ENCODE data around the gene SPATA22. TPM values are rescaled to one million over a fixed set of nuclear protein-coding genes. Genes with fewer than 3 reads are reported as not detected.
"Not testable (repeated sequence)": the region's sequence is repeated elsewhere in the genome, so short reads cannot be mapped to it uniquely, and the experiment has no call there.

Gene SPATA22
- polyA plus RNA-seq, 6 donors from 2014 or later, result not detected

- Mint-ChIP-seq H3K36me3 (no peaks in the 10 kb centered on the region), H3K27me3 (peaks cover 2 to 12% (median 7%) of the 10 kb centered on the region in 3 donors), H3K4me1 (no peaks in the 10 kb centered on the region), H3K4me3 (no peak overlapping the region), H3K9me3 (peaks cover 0 to 2% (median 0%) of the 10 kb centered on the region in 7 donors), H3K27ac (peak overlapping the region in 1 of 6 donors; percentile 1)
- ATAC-seq (ENCODE audit: low read depth in 2 of 2) (no peak), DNase-seq (no peak)
Measured at GRCh38 chr17:3447625-3448024, 24.0 kb downstream of the SPATA22 start.

- H3K36me3 Mint-ChIP-seq, result no peaks in the 10 kb centered on the region
- no peak overlapping the region for H3K27ac Mint-ChIP-seq
- no peaks in the 10 kb centered on the region for H3K4me1 Mint-ChIP-seq
- H3K27me3 Mint-ChIP-seq, result peaks cover 23 to 43% (median 29%) of the 10 kb centered on the region in 3 donors
- DNase-seq (no peak), ATAC-seq (ENCODE audit: low read depth in 2 of 2) (no peak)
- no peaks in the 10 kb centered on the region for H3K9me3 Mint-ChIP-seq
- no peak overlapping the region for H3K4me3 Mint-ChIP-seq
Measured at GRCh38 chr17:3440451-3440850, 31.2 kb downstream of the SPATA22 start.

- no peak overlapping the region for H3K4me3 Mint-ChIP-seq
- no peak overlapping the region for H3K27ac Mint-ChIP-seq
- no peak for ATAC-seq (ENCODE audit: low read depth in 2 of 2)
- H3K4me1 Mint-ChIP-seq, result peaks cover 0 to 1% (median under 1%) of the 10 kb centered on the region in 3 donors
- no peak for DNase-seq
- peaks cover 0 to 2% (median under 1%) of the 10 kb centered on the region in 7 donors for H3K9me3 Mint-ChIP-seq
- peaks cover 27 to 49% (median 37%) of the 10 kb centered on the region in 3 donors for H3K27me3 Mint-ChIP-seq
- H3K36me3 Mint-ChIP-seq, result no peaks in the 10 kb centered on the region
Measured at GRCh38 chr17:3438368-3438767, 33.3 kb downstream of the SPATA22 start.

- Mint-ChIP-seq H3K27ac (no peak within 1 kb of the TSS), H3K4me3 (no peak within 1 kb of the TSS), H3K27me3 (peaks cover 25 to 60% (median 60%) of the 10 kb centered on the region in 3 donors), H3K9me3 (peaks cover 5 to 26% (median 14%) of the 10 kb centered on the region in 7 donors), H3K4me1 (peaks cover 0 to 6% (median 3%) of the 10 kb centered on the region in 3 donors), H3K36me3 (no peaks in the 10 kb centered on the region)
- ATAC-seq (ENCODE audit: low read depth in 2 of 2), result no peak
- no peak for DNase-seq
Measured at GRCh38 chr17:3433741-3434140, 37.9 kb downstream of the SPATA22 start, which contains the start of gene OR1E2. OR1E2 (minus strand) TSS chr17:3433841; CDS start chr17:3433841, 0 bp downstream.

GRCh38 chr17:3433215-3433614 lies 38.4 kb downstream of the SPATA22 start:
- ATAC-seq (ENCODE audit: low read depth in 2 of 2), result peak; percentile 63
- not testable (repeated sequence) for H3K4me1 Mint-ChIP-seq, H3K27ac Mint-ChIP-seq, DNase-seq, H3K36me3 Mint-ChIP-seq, H3K4me3 Mint-ChIP-seq
- peaks cover 5 to 31% (median 14%) of the 10 kb centered on the region in 7 donors for H3K9me3 Mint-ChIP-seq
- H3K27me3 Mint-ChIP-seq, result peaks cover 24 to 60% (median 58%) of the 10 kb centered on the region in 3 donors

- ATAC-seq (ENCODE audit: low read depth in 2 of 2) (no peak), DNase-seq (no peak)
- peaks cover 7 to 34% (median 26%) of the 10 kb centered on the region in 3 donors for H3K27me3 Mint-ChIP-seq
- peaks cover 0 to 7% of the 10 kb centered on the region in 2 donors for H3K36me3 Mint-ChIP-seq
- H3K9me3 Mint-ChIP-seq, result peaks cover 0 to 4% (median 0%) of the 10 kb centered on the region in 7 donors
- H3K27ac Mint-ChIP-seq, result no peak overlapping the region
- H3K4me1 Mint-ChIP-seq, result no peaks in the 10 kb centered on the region
- H3K4me3 Mint-ChIP-seq, result no peak overlapping the region
Measured at GRCh38 chr17:3418222-3418621, 53.4 kb downstream of the SPATA22 start.

GRCh38 chr17:3415610-3416009 lies 56.0 kb downstream of the SPATA22 start:
- H3K27ac Mint-ChIP-seq, result no peak overlapping the region
- no peak overlapping the region for H3K4me3 Mint-ChIP-seq
- H3K27me3 Mint-ChIP-seq, result peaks cover 17 to 28% (median 26%) of the 10 kb centered on the region in 3 donors
- peaks cover 0 to 2% (median 0%) of the 10 kb centered on the region in 7 donors for H3K9me3 Mint-ChIP-seq
- DNase-seq (no peak), ATAC-seq (ENCODE audit: low read depth in 2 of 2) (no peak)
- peaks cover 0 to 8% of the 10 kb centered on the region in 2 donors for H3K36me3 Mint-ChIP-seq
- peaks cover 0 to 9% (median 0%) of the 10 kb centered on the region in 3 donors for H3K4me1 Mint-ChIP-seq

- not testable (repeated sequence) for H3K27ac Mint-ChIP-seq; DNase-seq; ATAC-seq (ENCODE audit: low read depth in 2 of 2); H3K4me1 Mint-ChIP-seq
- Mint-ChIP-seq H3K9me3 (peaks cover 0 to 26% (median 14%) of the 10 kb centered on the region in 7 donors), H3K36me3 (peaks cover 0 to 31% of the 10 kb centered on the region in 2 donors), H3K27me3 (peaks cover 35 to 54% (median 43%) of the 10 kb centered on the region in 3 donors), H3K4me3 (peak overlapping the region in 1 of 8 donors; percentile 47)
Measured at GRCh38 chr17:3412216-3412615, 59.4 kb downstream of the SPATA22 start.

GRCh38 chr17:3411070-3411469 lies 60.5 kb downstream of the SPATA22 start, which contains the start of gene OR3A3:
OR3A3 (plus strand) TSS chr17:3411370.
- Mint-ChIP-seq H3K4me1 (peaks cover 0 to 9% (median 0%) of the 10 kb centered on the region in 3 donors), H3K36me3 (peaks cover 0 to 31% of the 10 kb centered on the region in 2 donors), H3K27ac (peak within 1 kb of the TSS in 1 of 6 donors; percentile 20), H3K9me3 (peaks cover 0 to 37% (median 18%) of the 10 kb centered on the region in 7 donors), H3K4me3 (peak within 1 kb of the TSS in 1 of 8 donors; percentile 47), H3K27me3 (peaks cover 43 to 54% (median 50%) of the 10 kb centered on the region in 3 donors)
- no peak for ATAC-seq (ENCODE audit: low read depth in 2 of 2)
- no peak for DNase-seq

GRCh38 chr17:3403856-3404255 lies 67.8 kb downstream of the SPATA22 start:
- H3K4me1 Mint-ChIP-seq; H3K4me3 Mint-ChIP-seq; ATAC-seq (ENCODE audit: low read depth in 2 of 2); H3K27ac Mint-ChIP-seq; DNase-seq: not testable (repeated sequence)
- peaks cover 0 to 37% (median 18%) of the 10 kb centered on the region in 7 donors for H3K9me3 Mint-ChIP-seq
- peaks cover 0 to 16% of the 10 kb centered on the region in 2 donors for H3K36me3 Mint-ChIP-seq
- peaks cover 26 to 37% (median 33%) of the 10 kb centered on the region in 3 donors for H3K27me3 Mint-ChIP-seq

GRCh38 chr17:3401786-3402185 lies 69.8 kb downstream of the SPATA22 start:
- H3K4me3 Mint-ChIP-seq, result no peak overlapping the region
- peaks cover 0 to 16% (median 5%) of the 10 kb centered on the region in 7 donors for H3K9me3 Mint-ChIP-seq
- no peak for ATAC-seq (ENCODE audit: low read depth in 2 of 2)
- H3K27me3 Mint-ChIP-seq, result peaks cover 15 to 23% (median 22%) of the 10 kb centered on the region in 3 donors
- DNase-seq, result no peak
- no peak overlapping the region for H3K27ac Mint-ChIP-seq
- H3K36me3 Mint-ChIP-seq, result no peaks in the 10 kb centered on the region
- H3K4me1 Mint-ChIP-seq, result no peaks in the 10 kb centered on the region

GRCh38 chr17:3400055-3400454 lies 71.6 kb downstream of the SPATA22 start:
- H3K36me3 Mint-ChIP-seq, result no peaks in the 10 kb centered on the region
- peaks cover 15 to 16% (median 16%) of the 10 kb centered on the region in 3 donors for H3K27me3 Mint-ChIP-seq
- peak overlapping the region in 1 of 8 donors; percentile 38 for H3K4me3 Mint-ChIP-seq
- DNase-seq (no peak), ATAC-seq (ENCODE audit: low read depth in 2 of 2) (no peak)
- no peak overlapping the region for H3K27ac Mint-ChIP-seq
- H3K9me3 Mint-ChIP-seq, result peaks cover 0 to 4% (median 2%) of the 10 kb centered on the region in 7 donors
- no peaks in the 10 kb centered on the region for H3K4me1 Mint-ChIP-seq

- H3K36me3 Mint-ChIP-seq, result no peaks in the 10 kb centered on the region
- ATAC-seq (ENCODE audit: low read depth in 2 of 2), result no peak
Measured at GRCh38 chr17:3398310-3398709, 73.3 kb downstream of the SPATA22 start, which contains the start of gene OR1E1. OR1E1 (minus strand) TSS chr17:3398410; CDS start chr17:3398410, 0 bp downstream.

GRCh38 chr17:3397801-3398200 lies 73.8 kb downstream of the SPATA22 start:
- H3K4me1 Mint-ChIP-seq; H3K36me3 Mint-ChIP-seq; H3K9me3 Mint-ChIP-seq; H3K27ac Mint-ChIP-seq; H3K4me3 Mint-ChIP-seq; DNase-seq; ATAC-seq (ENCODE audit: low read depth in 2 of 2): not testable (repeated sequence)
- peaks cover 21 to 24% (median 24%) of the 10 kb centered on the region in 3 donors for H3K27me3 Mint-ChIP-seq

More at GRCh38 chr17:3398310-3398709, 73.3 kb downstream of the SPATA22 start, which contains the start of gene OR1E1:
- Mint-ChIP-seq H3K4me1 (no peaks in the 10 kb centered on the region), H3K9me3 (peaks cover 0 to 5% (median 0%) of the 10 kb centered on the region in 7 donors), H3K27me3 (peaks cover 22 to 23% (median 23%) of the 10 kb centered on the region in 3 donors), H3K27ac (no peak within 1 kb of the TSS), H3K4me3 (no peak within 1 kb of the TSS)
- DNase-seq, result no peak

Data from naive B cell (primary cell).